Thoracic aorta (tissue), 2 donors: ENCODE results near the gene TC2N. TPM values are rescaled to one million over a fixed set of nuclear protein-coding genes. Genes with fewer than 3 reads are reported as not detected.

Source experiments
- ATAC-seq: fragments of 150-250 bp; one replicate; pipeline ENCODE4 v1.8.0; 2017; ENCODE audit warnings: low read depth; ENCODE audit not compliant: insufficient number of reproducible peaks, low FRiP score
- DNase-seq: peaks from one replicate; pipeline ENCODE4 v3.0.0-alpha.2; 2020; ENCODE audit warnings: low spot score
- H3K27ac ChIP-seq, 2 donors: fragments of 200-600 bp; sonication (generic); 1 replicate in 1 of 2; 2 replicates in 1 of 2; pipeline ENCODE4 v1.5.1; 2016; ENCODE audit warnings: mild to moderate bottlenecking in 2 of 2, moderate library complexity in 2 of 2
- H3K27me3 ChIP-seq: fragments of 200-600 bp; sonication (generic); replicated peaks from 2 replicates; pipeline ENCODE4 v1.6.0; 2016; ENCODE audit warnings: mild to moderate bottlenecking; ENCODE audit not compliant: insufficient read depth
- H3K36me3 ChIP-seq: fragments of 200-600 bp; sonication (generic); one replicate; pipeline ENCODE4 v1.5.1; 2016
- H3K4me1 ChIP-seq, 2 donors: fragments of 200-600 bp; sonication (generic); 1 replicate in 1 of 2; 2 replicates in 1 of 2; pipeline versions ENCODE4 v1.5.1 to v1.6.0; 2016; ENCODE audit warnings: low read depth in 2 of 2, mild to moderate bottlenecking in 1 of 2; ENCODE audit not compliant: control insufficient read depth in 1 of 2
- H3K4me3 ChIP-seq: fragments of 200-600 bp; sonication (generic); 2 replicates; pipeline ENCODE4 v1.5.1; 2016; ENCODE audit warnings: mild to moderate bottlenecking
- H3K9me3 ChIP-seq: fragments of 200-600 bp; sonication (generic); 2 replicates; pipeline ENCODE4 v1.5.1; 2016
- total RNA-seq, 2 donors: library from RNA; depleted of rRNA; stranded (reverse); fragments of >200 nt; gene quantifications; one replicate each; pipeline versions ENCODE4 v1.1.0 to v1.2.3, GENCODE V29; 2016
- TF ChIP-seq, protein P1 (sequence below): fragments of 200-600 bp; sonication (generic); IDR thresholded peaks from one replicate; pipeline ENCODE4 v1.5.1; 2019; ENCODE audit warnings: antibody characterized with exemption

The TC2N gene
- 100 to 1,000 TPM; 146 to 172 TPM for total RNA-seq

DNA sequence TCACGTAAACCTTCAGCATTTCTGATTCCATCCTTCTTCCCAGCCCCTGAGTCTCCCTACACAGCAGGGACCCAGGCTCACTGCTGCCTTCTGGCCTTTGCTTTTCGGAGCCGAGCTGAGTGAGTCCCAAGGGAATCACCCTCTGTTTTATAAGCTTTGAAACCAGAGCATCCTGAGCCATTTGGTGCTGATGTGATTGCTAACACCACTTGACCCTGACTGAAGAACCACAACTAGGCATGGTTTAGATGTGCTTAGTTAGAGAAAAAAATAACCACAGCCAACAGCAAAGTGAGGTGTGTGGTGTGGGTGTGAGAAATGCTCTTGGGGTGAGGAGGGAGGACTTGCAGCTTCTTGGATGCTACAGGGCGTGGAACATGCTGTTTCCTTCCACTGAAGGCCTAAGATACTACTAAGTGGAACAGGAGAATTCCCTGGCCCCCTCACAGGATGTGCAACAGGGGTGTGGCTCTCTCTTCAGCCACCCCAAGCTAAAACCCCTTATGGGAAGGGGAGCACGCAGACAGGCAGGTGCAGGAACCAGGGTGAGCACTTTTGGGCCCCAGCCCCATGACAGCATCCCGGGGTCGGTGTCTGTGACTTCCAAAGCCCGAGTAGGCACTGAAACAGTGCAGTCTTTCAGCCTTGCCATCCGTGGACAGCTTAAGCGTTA, at the start of gene TC2N:
Gene TC2N, minus strand, starts transcription at position 221 of the 673 bp plus-strand sequence. CDS start 53,767 bp downstream, outside the sequence.
- H3K27me3 ChIP-seq = no peaks in the 10 kb centered on the region
- peak within 1 kb of the TSS in 1 of 2 donors; percentile 54 for H3K27ac ChIP-seq
- H3K4me3 ChIP-seq = peak within 1 kb of the TSS; percentile 33
- no peaks in the 10 kb centered on the region for H3K9me3 ChIP-seq
- no peak for DNase-seq
- TF ChIP-seq, protein P1, sequence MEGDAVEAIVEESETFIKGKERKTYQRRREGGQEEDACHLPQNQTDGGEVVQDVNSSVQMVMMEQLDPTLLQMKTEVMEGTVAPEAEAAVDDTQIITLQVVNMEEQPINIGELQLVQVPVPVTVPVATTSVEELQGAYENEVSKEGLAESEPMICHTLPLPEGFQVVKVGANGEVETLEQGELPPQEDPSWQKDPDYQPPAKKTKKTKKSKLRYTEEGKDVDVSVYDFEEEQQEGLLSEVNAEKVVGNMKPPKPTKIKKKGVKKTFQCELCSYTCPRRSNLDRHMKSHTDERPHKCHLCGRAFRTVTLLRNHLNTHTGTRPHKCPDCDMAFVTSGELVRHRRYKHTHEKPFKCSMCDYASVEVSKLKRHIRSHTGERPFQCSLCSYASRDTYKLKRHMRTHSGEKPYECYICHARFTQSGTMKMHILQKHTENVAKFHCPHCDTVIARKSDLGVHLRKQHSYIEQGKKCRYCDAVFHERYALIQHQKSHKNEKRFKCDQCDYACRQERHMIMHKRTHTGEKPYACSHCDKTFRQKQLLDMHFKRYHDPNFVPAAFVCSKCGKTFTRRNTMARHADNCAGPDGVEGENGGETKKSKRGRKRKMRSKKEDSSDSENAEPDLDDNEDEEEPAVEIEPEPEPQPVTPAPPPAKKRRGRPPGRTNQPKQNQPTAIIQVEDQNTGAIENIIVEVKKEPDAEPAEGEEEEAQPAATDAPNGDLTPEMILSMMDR = no peak
- peaks cover 37% of the 10 kb centered on the region for H3K36me3 ChIP-seq
- no peak for ATAC-seq
- H3K4me1 ChIP-seq = peaks cover 13 to 28% of the 10 kb centered on the region in 2 donors

DNA sequence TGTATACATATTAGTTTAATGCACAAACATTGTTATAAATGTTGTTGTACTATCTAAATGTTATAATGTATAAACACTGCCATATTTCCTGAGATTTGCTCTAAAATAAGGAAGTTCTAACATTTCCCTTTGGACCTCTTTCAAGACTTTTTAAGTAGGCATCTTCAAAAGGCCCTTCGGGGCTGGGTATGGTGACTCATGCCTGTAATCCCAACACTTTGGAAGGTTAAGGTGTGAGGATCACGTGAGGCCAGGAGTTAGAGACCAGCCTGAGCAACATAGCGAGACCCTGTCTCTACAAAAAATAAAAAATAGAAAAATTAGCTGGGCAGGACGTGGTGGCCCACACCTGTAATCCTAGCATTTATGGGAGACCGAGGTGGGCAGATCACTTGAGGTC, 44.7 kb upstream of the TC2N start:
- ATAC-seq = no peak
- peak overlapping the region in 1 of 2 donors; percentile 32 for H3K27ac ChIP-seq
- TF ChIP-seq, protein P1 = no peak
- H3K27me3 ChIP-seq = no peaks in the 10 kb centered on the region
- peaks cover 2 to 48% of the 10 kb centered on the region in 2 donors for H3K4me1 ChIP-seq
- no peak overlapping the region for H3K4me3 ChIP-seq
- no peaks in the 10 kb centered on the region for H3K9me3 ChIP-seq
- no peak for DNase-seq
- H3K36me3 ChIP-seq = peaks cover 8% of the 10 kb centered on the region

DNA sequence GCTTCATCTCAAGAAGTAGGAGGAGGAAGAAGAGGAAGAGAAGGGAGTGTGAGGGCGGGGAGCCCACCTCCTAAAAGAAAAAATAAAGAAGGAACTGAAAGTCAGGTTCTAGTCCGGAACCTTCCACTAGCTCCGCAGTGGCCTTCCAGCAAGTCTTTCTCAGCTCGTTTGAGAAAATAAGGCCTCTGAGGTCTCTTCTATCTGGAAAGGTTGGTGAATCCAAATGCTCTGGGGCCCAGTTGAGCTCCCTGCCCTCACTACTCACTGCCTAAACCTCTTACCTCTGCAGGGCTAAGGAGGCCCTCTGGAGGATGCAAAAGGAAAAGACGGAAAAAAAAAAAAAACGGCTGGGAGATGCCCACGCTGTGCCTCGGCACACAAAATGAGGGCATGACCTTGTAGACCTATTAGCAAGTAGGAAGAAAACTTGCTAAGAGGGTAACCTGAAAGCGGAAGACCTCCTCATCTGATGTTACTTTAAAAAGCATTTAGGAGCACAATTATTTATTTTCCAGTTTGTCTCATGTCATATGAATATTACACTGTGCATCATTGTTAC, 44.2 kb upstream of the TC2N start:
- Histone ChIP-seq H3K9me3 (no peaks in the 10 kb centered on the region), H3K36me3 (peaks cover 9% of the 10 kb centered on the region), H3K27me3 (no peaks in the 10 kb centered on the region), H3K27ac (peak overlapping the region; percentile 2 to 16), H3K4me3 (no peak overlapping the region), H3K4me1 (peaks cover 2 to 50% of the 10 kb centered on the region in 2 donors)
- ATAC-seq (peak; percentile 32), DNase-seq (no peak)
- TF ChIP-seq, protein P1 = no peak

DNA sequence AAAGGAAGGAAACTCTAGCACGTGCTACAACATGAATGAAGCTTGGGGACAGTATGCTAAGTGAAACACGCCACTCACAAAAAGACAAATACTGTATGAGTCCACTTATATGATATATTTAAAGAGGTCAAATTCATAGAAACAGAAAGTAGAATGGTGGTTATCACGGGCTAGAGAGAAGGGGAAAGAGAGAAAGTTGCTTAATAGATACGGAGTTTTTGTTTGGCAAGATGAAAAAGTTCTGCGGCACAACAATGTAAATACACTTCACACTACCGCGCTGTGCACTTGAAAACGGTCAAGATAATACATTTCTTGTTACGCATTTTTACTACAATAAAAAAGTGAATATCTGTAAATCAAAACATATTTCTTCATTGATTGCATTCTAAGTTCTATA, 42.9 kb upstream of the TC2N start:
- H3K36me3 ChIP-seq = peaks cover 10% of the 10 kb centered on the region
- H3K4me3 ChIP-seq = no peak overlapping the region
- H3K9me3 ChIP-seq = no peaks in the 10 kb centered on the region
- TF ChIP-seq, protein P1 = no peak
- H3K27ac ChIP-seq = no peak overlapping the region
- no peak for DNase-seq
- H3K27me3 ChIP-seq = no peaks in the 10 kb centered on the region
- ATAC-seq = no peak
- peaks cover 2 to 63% of the 10 kb centered on the region in 2 donors for H3K4me1 ChIP-seq

DNA sequence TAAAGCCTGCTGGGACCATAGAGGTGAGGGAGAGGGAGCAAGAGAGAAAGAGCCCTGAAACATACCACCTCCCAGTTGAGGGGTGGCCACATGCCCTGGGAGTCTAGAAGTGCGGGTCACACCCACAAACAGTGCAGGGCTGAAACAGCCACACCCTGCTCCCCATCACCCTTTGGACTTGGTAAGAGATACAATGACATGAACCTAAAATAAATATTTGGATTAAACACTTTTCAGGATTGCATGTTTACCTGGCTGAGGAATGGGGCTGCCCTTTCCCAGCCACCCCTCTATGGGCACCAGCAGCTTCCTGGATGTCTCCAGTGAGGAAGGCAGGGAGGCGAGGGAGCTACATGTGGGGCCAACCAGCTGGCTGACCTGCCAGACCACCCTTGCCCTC, 39.0 kb upstream of the TC2N start:
- ATAC-seq (no peak), DNase-seq (no peak)
- H3K4me3 ChIP-seq = no peak overlapping the region
- H3K27me3 ChIP-seq = no peaks in the 10 kb centered on the region
- peaks cover 10% of the 10 kb centered on the region for H3K36me3 ChIP-seq
- H3K4me1 ChIP-seq = peaks cover 26 to 86% of the 10 kb centered on the region in 2 donors
- peak overlapping the region; percentile 94 to 96 for H3K27ac ChIP-seq
- TF ChIP-seq, protein P1 = no peak
- no peaks in the 10 kb centered on the region for H3K9me3 ChIP-seq
